Loucy (cell line): ENCODE results near the gene HRH3.

Experiments used
- EZH2phosphoT487 ChIP-seq: fragments of 200-600 bp; IDR thresholded peaks from 2 replicates; pipeline ENCODE4 v1.6.1; 2018; ENCODE audit warnings: antibody characterized with exemption, mild to moderate bottlenecking, moderate library complexity, borderline replicate concordance
- TF ChIP-seq, protein P1 (sequence below): fragments of 200-600 bp; sonication (generic); conservative IDR thresholded peaks from 2 replicates; pipeline ENCODE4 v1.5.1; 2014; ENCODE audit warnings: mild to moderate bottlenecking, antibody characterized with exemption, low read length

DNA sequence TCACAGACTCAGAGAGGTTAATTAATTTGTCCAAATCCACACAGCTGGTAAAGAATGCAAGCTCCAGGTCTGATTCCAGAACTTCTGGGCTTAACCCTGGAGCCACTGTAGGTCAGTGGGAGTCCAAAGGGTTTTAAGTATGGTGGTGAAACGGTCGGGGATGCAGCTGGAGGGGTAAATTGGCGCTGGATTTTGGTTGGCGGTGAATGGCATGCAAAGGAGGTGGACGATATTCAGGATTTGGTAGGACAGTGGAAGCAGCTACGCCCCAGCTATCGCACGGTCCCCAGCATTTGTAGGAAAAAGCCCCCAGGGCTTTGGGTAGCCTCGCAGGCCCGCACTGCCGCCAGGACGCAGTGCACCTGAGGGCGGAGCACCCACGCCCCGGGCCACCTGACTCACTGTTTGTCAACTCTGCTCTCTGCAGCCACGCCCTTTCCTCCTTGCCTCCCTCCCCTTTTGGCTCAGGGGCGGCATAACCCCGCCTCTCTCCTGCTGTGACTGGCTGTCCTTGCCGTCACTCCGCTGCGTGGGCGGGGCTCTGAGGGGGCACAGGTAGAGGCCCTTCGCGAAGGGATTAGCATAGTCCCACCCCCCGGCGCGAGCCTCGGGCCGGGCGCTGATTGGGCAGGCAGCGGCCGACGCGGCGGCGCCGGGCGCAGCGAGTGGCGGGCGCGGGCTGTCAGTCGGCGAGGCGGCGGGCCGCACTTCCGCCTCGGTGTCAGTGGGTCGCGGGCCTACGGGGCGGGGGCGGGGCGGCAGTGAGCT is 17.9 kb upstream of the HRH3 start, which contains the start of gene OSBPL2:
- TF ChIP-seq, protein P1, sequence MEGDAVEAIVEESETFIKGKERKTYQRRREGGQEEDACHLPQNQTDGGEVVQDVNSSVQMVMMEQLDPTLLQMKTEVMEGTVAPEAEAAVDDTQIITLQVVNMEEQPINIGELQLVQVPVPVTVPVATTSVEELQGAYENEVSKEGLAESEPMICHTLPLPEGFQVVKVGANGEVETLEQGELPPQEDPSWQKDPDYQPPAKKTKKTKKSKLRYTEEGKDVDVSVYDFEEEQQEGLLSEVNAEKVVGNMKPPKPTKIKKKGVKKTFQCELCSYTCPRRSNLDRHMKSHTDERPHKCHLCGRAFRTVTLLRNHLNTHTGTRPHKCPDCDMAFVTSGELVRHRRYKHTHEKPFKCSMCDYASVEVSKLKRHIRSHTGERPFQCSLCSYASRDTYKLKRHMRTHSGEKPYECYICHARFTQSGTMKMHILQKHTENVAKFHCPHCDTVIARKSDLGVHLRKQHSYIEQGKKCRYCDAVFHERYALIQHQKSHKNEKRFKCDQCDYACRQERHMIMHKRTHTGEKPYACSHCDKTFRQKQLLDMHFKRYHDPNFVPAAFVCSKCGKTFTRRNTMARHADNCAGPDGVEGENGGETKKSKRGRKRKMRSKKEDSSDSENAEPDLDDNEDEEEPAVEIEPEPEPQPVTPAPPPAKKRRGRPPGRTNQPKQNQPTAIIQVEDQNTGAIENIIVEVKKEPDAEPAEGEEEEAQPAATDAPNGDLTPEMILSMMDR: no peak
- no peak for TF ChIP-seq EZH2phosphoT487
